GM13977 (cell line): ENCODE measurements around the gene C9orf50.

Source experiments
- DNase-seq: peaks from one replicate; pipeline ENCODE4 v3.0.0; 2012; ENCODE audit warnings: low spot score
- CTCF ChIP-seq: IDR thresholded peaks from 2 replicates; pipeline ENCODE4 v1.5.1; 2012; ENCODE audit warnings: mild to moderate bottlenecking, control low read depth; ENCODE audit not compliant: insufficient read depth; ENCODE audit errors: extremely low read depth, missing control alignments
- in situ Hi-C: fragments of 300-500 bp; cut with MboI; formaldehyde crosslinking; loops from one replicate; pipeline ENCODE4 v1.12.0; 2022; ENCODE audit warnings: low sequenced_read_pairs, low pct_unique_long_range_greater_than_20kb, mixed read lengths, inconsistent platforms; ENCODE audit not compliant: unreplicated experiment

The C9orf50 gene

GRCh38 chr9:129620669-129621295, at the start of gene C9orf50:
Gene C9orf50, minus strand, starts transcription at chr9:129621101. Its CDS starts 527 bp downstream, at chr9:129620574.
- in situ Hi-C loops = no loop called here
- no peak for DNase-seq
- no peak for TF ChIP-seq CTCF

- DNase-seq = no peak
- in situ Hi-C loops = loop anchor here (25.0 kb wide), 1 partner anchor 117 kb away; no protein-coding TSS in a partner anchor
- TF ChIP-seq CTCF = no peak
These were observed 49.0 kb upstream of the C9orf50 start for GRCh38 chr9:129669946-129670345.

- in situ Hi-C loops = loop anchor here (25.0 kb wide), 1 partner anchor 118 kb away; no protein-coding TSS in a partner anchor
- TF ChIP-seq CTCF = no peak
- no peak for DNase-seq
These were observed 48.3 kb upstream of the C9orf50 start for GRCh38 chr9:129669141-129669718.

GRCh38 chr9:129667850-129668249, 46.9 kb upstream of the C9orf50 start:
- DNase-seq = no peak
- in situ Hi-C loops = loop anchor here (25.0 kb wide), 1 partner anchor 119 kb away; no protein-coding TSS in a partner anchor
- no peak for TF ChIP-seq CTCF

GRCh38 chr9:129667378-129667777, 46.5 kb upstream of the C9orf50 start:
- in situ Hi-C loops = loop anchor here (25.0 kb wide), 1 partner anchor 120 kb away; no protein-coding TSS in a partner anchor
- no peak for TF ChIP-seq CTCF
- DNase-seq = no peak

GRCh38 chr9:129666575-129666974, 45.7 kb upstream of the C9orf50 start:
- no peak for DNase-seq
- TF ChIP-seq CTCF = no peak
- in situ Hi-C loops = loop anchor here (25.0 kb wide), 1 partner anchor 121 kb away; no protein-coding TSS in a partner anchor
